H1 (cell line): Measurements from ENCODE around the gene RABL6. TPM values are rescaled to one million over a fixed set of nuclear protein-coding genes. Genes with fewer than 3 reads are reported as not detected.

Experiments
- BCL11A ChIP-seq, 2 experiments: IDR thresholded peaks; one replicate each; pipeline ENCODE4 v1.6.1; 2011; ENCODE audit warnings: low read depth in 2 of 2, low read length in 2 of 2, mild to moderate bottlenecking in 2 of 2
- GABPA ChIP-seq: IDR thresholded peaks from 2 replicates; pipeline ENCODE4 v1.6.1; 2011; ENCODE audit warnings: mild to moderate bottlenecking, low read length, moderate library complexity, borderline replicate concordance; ENCODE audit not compliant: insufficient read depth
- GTF2F1 ChIP-seq: IDR thresholded peaks from 2 replicates; pipeline ENCODE4 v1.6.1; 2012; ENCODE audit warnings: low read depth, low read length, improper control_type of control experiment, borderline replicate concordance
- SIN3A ChIP-seq, 2 experiments: IDR thresholded peaks in 1 of 2; conservative IDR thresholded peaks in 1 of 2; 2 replicates each; pipeline ENCODE4 v1.6.1; 2011 to 2012; ENCODE audit warnings: low read length in 2 of 2, improper control_type of control experiment in 1 of 2, low read depth in 1 of 2, mild to moderate bottlenecking in 1 of 2
- SP4 ChIP-seq: IDR thresholded peaks from 2 replicates; pipeline ENCODE4 v1.6.1; 2012; ENCODE audit warnings: low read length, inconsistent platforms
- polyA plus RNA-seq, 7 experiments: library from polyadenylated mRNA; depleted of rRNA in 3 of 7; stranded (reverse) in 5 of 7; unstranded in 2 of 7; fragments of >200 nt in 5 of 7; fragments of 200-250 nt in 2 of 7; gene quantifications; 1 replicate in 5 of 7; 2 replicates in 1 of 7; 4 replicates in 1 of 7; pipeline versions ENCODE4 v1.2.1 to v1.2.3, GENCODE V29; 2011 to 2013; ENCODE audit warnings: missing spikeins in 2 of 7, mixed read lengths in 2 of 7
- total RNA-seq: library from RNA; stranded (reverse); fragmentation: NEBNext Ultra II Directional; extraction: Animal tissue kit (Norgen Biotek cat#: 25700); gene quantifications from 2 replicates; pipeline ENCODE4 v1.2.1, GENCODE V29; 2021
- TF ChIP-seq, protein P1 (sequence below), 3 experiments: IDR thresholded peaks; 1 replicate in 2 of 3; 2 replicates in 1 of 3; pipeline versions ENCODE4 v1.5.1 to v1.6.1; 2011; ENCODE audit warnings: low read length in 3 of 3, mild to moderate bottlenecking in 3 of 3, inconsistent platforms in 2 of 3, low read depth in 1 of 3, moderate library complexity in 1 of 3; ENCODE audit not compliant: insufficient read depth in 1 of 3; ENCODE audit errors: control extremely low read depth in 1 of 3
- TF ChIP-seq, protein P2 (sequence below): IDR thresholded peaks from 2 replicates; pipeline ENCODE4 v1.6.1; 2012; ENCODE audit warnings: inconsistent platforms
- TF ChIP-seq, protein P3 (sequence below): IDR thresholded peaks from 2 replicates; pipeline ENCODE4 v1.6.1; 2011; ENCODE audit warnings: low read depth, mild to moderate bottlenecking, low read length; ENCODE audit not compliant: insufficient read depth

RABL6 gene
- total and polyA plus RNA-seq, 2 of the 8 experiments (the other 6 are each of a cell fraction or from before 2014, with no cell fraction given), result 70.1 to 130 TPM

DNA sequence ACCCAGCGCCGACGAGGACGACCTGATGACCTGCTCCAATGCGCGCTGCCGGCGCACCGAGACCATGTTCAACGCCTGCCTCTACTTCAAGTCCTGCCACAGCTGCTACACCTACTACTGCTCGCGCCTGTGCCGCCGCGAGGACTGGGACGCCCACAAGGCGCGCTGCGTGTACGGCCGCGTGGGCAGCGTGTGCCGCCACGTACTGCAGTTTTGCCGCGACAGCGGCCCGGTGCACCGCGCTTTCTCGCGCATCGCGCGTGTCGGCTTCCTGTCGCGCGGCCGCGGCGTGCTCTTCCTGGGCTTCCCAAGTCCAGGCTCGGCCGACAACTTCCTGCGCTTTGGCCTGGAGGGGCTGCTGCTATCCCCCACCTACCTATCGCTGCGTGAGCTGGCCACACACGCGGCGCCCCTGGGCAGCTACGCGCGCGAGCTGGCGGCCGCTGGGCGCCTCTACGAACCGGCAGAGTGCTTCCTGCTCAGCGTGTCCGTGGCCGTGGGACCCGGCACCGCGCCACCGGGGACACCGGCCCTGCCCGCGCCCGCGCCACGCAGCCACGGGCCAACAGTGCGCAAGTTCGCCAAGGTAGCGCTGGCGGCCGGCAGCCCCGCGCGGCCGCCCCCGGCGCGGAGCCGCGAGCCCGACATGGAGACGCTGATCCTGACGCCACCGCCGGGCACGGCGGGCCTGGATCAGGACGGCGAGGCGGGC, 38.8 kb downstream of the RABL6 start (continued):
- no peak for TF ChIP-seq SIN3A (conservative IDR thresholded peaks at IDR 0.05 in 1 of 2, IDR thresholded peaks at IDR 0.05 in 1 of 2; ENCODE audit: low read depth in 1 of 2, low read length in 2 of 2)
- TF ChIP-seq, protein P1, sequence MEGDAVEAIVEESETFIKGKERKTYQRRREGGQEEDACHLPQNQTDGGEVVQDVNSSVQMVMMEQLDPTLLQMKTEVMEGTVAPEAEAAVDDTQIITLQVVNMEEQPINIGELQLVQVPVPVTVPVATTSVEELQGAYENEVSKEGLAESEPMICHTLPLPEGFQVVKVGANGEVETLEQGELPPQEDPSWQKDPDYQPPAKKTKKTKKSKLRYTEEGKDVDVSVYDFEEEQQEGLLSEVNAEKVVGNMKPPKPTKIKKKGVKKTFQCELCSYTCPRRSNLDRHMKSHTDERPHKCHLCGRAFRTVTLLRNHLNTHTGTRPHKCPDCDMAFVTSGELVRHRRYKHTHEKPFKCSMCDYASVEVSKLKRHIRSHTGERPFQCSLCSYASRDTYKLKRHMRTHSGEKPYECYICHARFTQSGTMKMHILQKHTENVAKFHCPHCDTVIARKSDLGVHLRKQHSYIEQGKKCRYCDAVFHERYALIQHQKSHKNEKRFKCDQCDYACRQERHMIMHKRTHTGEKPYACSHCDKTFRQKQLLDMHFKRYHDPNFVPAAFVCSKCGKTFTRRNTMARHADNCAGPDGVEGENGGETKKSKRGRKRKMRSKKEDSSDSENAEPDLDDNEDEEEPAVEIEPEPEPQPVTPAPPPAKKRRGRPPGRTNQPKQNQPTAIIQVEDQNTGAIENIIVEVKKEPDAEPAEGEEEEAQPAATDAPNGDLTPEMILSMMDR (IDR thresholded peaks at IDR 0.05; ENCODE audit: control extremely low read depth in 1 of 3, insufficient read depth in 1 of 3, low read depth in 1 of 3, low read length in 3 of 3), result no peak
- no peak for TF ChIP-seq SP4
- TF ChIP-seq, protein P2, sequence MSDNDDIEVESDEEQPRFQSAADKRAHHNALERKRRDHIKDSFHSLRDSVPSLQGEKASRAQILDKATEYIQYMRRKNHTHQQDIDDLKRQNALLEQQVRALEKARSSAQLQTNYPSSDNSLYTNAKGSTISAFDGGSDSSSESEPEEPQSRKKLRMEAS, result peak; percentile 70
- TF ChIP-seq, protein P3, sequence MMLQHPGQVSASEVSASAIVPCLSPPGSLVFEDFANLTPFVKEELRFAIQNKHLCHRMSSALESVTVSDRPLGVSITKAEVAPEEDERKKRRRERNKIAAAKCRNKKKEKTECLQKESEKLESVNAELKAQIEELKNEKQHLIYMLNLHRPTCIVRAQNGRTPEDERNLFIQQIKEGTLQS, result no peak
- TF ChIP-seq BCL11A (IDR thresholded peaks at IDR 0.05; ENCODE audit: low read depth in 2 of 2, low read length in 2 of 2), result no peak
- no peak for TF ChIP-seq GTF2F1
- peak; percentile 70 for TF ChIP-seq GABPA
- TF ChIP-seq, all 59 proteins: peak for 6
